ENCODE results near the gene TFDP1.

DNA sequence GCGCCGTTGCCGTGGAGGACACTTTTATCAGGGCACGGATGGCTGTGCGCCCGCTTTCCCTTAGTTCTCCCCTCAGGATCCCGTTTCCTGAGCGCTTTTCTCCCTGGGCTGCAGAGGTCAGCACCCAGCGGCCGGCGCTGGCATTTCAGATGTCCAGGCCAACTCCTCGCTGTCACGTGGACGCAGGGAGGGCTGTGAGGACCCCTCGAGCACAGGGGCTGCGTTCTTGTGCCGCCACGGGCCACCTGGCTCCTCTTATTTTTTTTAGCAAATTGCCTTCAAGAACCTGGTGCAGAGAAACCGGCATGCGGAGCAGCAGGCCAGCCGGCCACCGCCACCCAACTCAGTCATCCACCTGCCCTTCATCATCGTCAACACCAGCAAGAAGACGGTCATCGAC lies 51.2 kb downstream of the TFDP1 start:
- TF ChIP-seq CTCF (IDR thresholded peaks at IDR 0.05), result no peak
- no peak for TF ChIP-seq POLR2A (IDR thresholded peaks at IDR 0.05)
